SU-DHL-6 (cell line): ENCODE results near the gene DAPK3.
"Not testable (repeated sequence)": the region's sequence is repeated elsewhere in the genome, so short reads cannot be mapped to it uniquely, and the experiment has no call there.

Experiments
- H2AFZ ChIP-seq: fragments of 200-600 bp; sonication (generic); 2 replicates; pipeline ENCODE4 v1.6.1; 2014; ENCODE audit warnings: low read depth, mild to moderate bottlenecking, moderate library complexity, mixed read lengths, antibody characterized with exemption, low read length; ENCODE audit not compliant: severe bottlenecking
- H3F3A ChIP-seq: fragments of 200-600 bp; shearing (Covaris generic); 2 replicates; pipeline ENCODE4 v1.6.0; 2016; ENCODE audit warnings: antibody characterized with exemption, mild to moderate bottlenecking; ENCODE audit not compliant: insufficient read depth
- H3K27ac ChIP-seq: fragments of 200-600 bp; sonication (generic); 2 replicates; pipeline ENCODE4 v1.5.1; 2016; ENCODE audit warnings: low read depth, mild to moderate bottlenecking, low read length, moderate library complexity, mixed read lengths
- H3K27me3 ChIP-seq: fragments of 200-600 bp; sonication (generic), shearing (Covaris generic); 2 replicates; pipeline ENCODE4 v1.6.0; 2014; ENCODE audit warnings: mild to moderate bottlenecking, low read length
- H3K36me3 ChIP-seq: fragments of 200-600 bp; sonication (generic); 2 replicates; pipeline ENCODE4 v1.6.1; 2014; ENCODE audit warnings: mild to moderate bottlenecking, low read length, mixed read lengths
- H3K4me2 ChIP-seq: fragments of 300-600, 200-600 bp; shearing (Covaris generic), sonication (generic); 2 replicates; pipeline ENCODE4 v1.6.0; 2014; ENCODE audit warnings: low read length, low read depth, mild to moderate bottlenecking; ENCODE audit not compliant: poor library complexity, severe bottlenecking
- H3K4me3 ChIP-seq: fragments of 200-600 bp; sonication (generic); 2 replicates; pipeline ENCODE4 v1.5.1; 2014; ENCODE audit warnings: antibody characterized with exemption, low read length, mild to moderate bottlenecking, mixed read lengths; ENCODE audit not compliant: insufficient read depth, poor library complexity, severe bottlenecking
- H3K79me2 ChIP-seq: fragments of 200-600 bp; sonication (generic); 2 replicates; pipeline ENCODE4 v1.6.1; 2014; ENCODE audit warnings: mild to moderate bottlenecking, low read length, moderate library complexity; ENCODE audit not compliant: insufficient read depth
- H3K9ac ChIP-seq: fragments of 200-600 bp; sonication (generic); 2 replicates; pipeline ENCODE4 v1.7.0; 2014; ENCODE audit warnings: mild to moderate bottlenecking, low read length
- H3K9me2 ChIP-seq: fragments of 200-600 bp; sonication (generic); replicated peaks from 2 replicates; pipeline ENCODE4 v1.6.1; 2014; ENCODE audit warnings: low read length; ENCODE audit not compliant: insufficient read depth
- H3K9me3 ChIP-seq: fragments of 200-600 bp; sonication (generic); 2 replicates; pipeline ENCODE4 v1.6.1; 2014; ENCODE audit warnings: low read length, mixed read lengths; ENCODE audit not compliant: insufficient read depth
- H4K20me1 ChIP-seq: fragments of 200-600 bp; sonication (generic); 2 replicates; pipeline ENCODE4 v1.6.1; 2014; ENCODE audit warnings: low read depth, mild to moderate bottlenecking, antibody characterized with exemption, low read length, moderate library complexity, mixed read lengths
- CTCF ChIP-seq: fragments of 200-600 bp; sonication (generic); IDR thresholded peaks from one replicate; pipeline ENCODE4 v1.5.1; 2017; ENCODE audit warnings: antibody characterized with exemption, mild to moderate bottlenecking, low read length, moderate library complexity; ENCODE audit not compliant: insufficient read depth, poor library complexity, severe bottlenecking
- EZH2phosphoT487 ChIP-seq: fragments of 200-600 bp; sonication (generic), shearing (Covaris generic); conservative IDR thresholded peaks from 2 replicates; pipeline ENCODE4 v1.6.1; 2018; ENCODE audit warnings: mild to moderate bottlenecking, antibody characterized with exemption, low read length, moderate library complexity, mixed read lengths

Gene DAPK3

GRCh38 chr19:3955688-3956087 lies 15.2 kb downstream of the DAPK3 start:
- no peaks in the 10 kb centered on the region for H3K9me3 ChIP-seq
- H3K27me3 ChIP-seq = no peaks in the 10 kb centered on the region
- no peaks in the 10 kb centered on the region for H4K20me1 ChIP-seq
- H3K4me2 ChIP-seq = no peak overlapping the region
- TF ChIP-seq CTCF = no peak
- no peak for TF ChIP-seq EZH2phosphoT487
- no peaks in the 10 kb centered on the region for H3K79me2 ChIP-seq
- H3F3A ChIP-seq = no peaks in the 10 kb centered on the region
- no peak overlapping the region for H3K27ac ChIP-seq
- H2AFZ ChIP-seq = no peak overlapping the region
- no peaks in the 10 kb centered on the region for H3K36me3 ChIP-seq
- no peaks in the 10 kb centered on the region for H3K9me2 ChIP-seq
- H3K9ac ChIP-seq = no peak overlapping the region
- no peak overlapping the region for H3K4me3 ChIP-seq

GRCh38 chr19:3955276-3955675 lies 15.6 kb downstream of the DAPK3 start:
- H4K20me1 ChIP-seq, H3F3A ChIP-seq, H3K4me3 ChIP-seq, H3K27ac ChIP-seq, H3K9me3 ChIP-seq, H3K9me2 ChIP-seq, H3K4me2 ChIP-seq, H3K9ac ChIP-seq, H3K27me3 ChIP-seq, H3K36me3 ChIP-seq, H3K79me2 ChIP-seq, H2AFZ ChIP-seq: not testable (repeated sequence)

- Histone ChIP-seq H3K36me3 (no peaks in the 10 kb centered on the region), H3K4me3 (no peak overlapping the region), H2AFZ (no peak overlapping the region), H3K4me2 (no peak overlapping the region), H3K9ac (no peak overlapping the region), H3K27me3 (no peaks in the 10 kb centered on the region), H3K79me2 (no peaks in the 10 kb centered on the region), H3K9me3 (no peaks in the 10 kb centered on the region), H4K20me1 (no peaks in the 10 kb centered on the region), H3K9me2 (no peaks in the 10 kb centered on the region), H3K27ac (no peak overlapping the region), H3F3A (no peaks in the 10 kb centered on the region)
- TF ChIP-seq CTCF (no peak), EZH2phosphoT487 (no peak)
Observed at GRCh38 chr19:3954107-3954506, 16.8 kb downstream of the DAPK3 start.

GRCh38 chr19:3952755-3953276 lies 18.1 kb downstream of the DAPK3 start:
- H3K9me3 ChIP-seq, H4K20me1 ChIP-seq, H3K27me3 ChIP-seq, H3K79me2 ChIP-seq, H3K36me3 ChIP-seq, H2AFZ ChIP-seq, H3K9ac ChIP-seq, H3F3A ChIP-seq, H3K4me3 ChIP-seq, H3K27ac ChIP-seq, H3K4me2 ChIP-seq, H3K9me2 ChIP-seq: not testable (repeated sequence)
